ENCODE measurements around the gene KCTD19.

Gene KCTD19

DNA sequence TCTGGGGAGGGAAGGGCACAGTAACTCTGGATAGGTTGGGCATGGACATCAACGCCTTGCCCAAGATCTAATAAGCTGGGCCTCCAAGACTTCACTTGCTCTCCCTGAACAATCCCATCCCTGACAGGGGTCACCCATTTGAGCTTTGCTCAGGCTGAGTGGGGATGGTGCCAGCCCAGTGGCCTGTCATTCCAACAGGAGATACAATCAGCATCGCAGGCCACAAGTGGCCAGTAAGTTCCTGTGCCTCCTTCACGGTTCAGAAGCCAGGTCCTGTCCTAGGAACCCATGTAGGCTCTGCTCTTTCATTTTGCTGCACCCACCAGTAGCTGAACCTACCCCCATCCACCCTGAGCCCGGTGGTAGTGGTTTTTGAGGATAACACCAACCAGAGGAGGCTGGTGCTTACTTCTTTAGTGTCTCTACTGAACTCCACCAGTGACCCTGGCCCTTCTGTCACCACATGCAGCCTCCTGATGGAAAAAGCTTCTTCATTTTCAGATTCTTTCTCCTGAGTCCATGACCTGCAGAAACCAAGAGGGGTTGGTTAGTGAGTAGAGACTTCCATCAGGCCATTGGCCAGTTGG is 32.3 kb downstream of the KCTD19 start:
- no peaks in the 10 kb centered on the region for H4K20me1 ChIP-seq (ENCODE audit: insufficient read depth, low read length)
- no peaks in the 10 kb centered on the region for H3K36me3 ChIP-seq (replicated peaks; ENCODE audit: insufficient read depth, low read length)
- no peak overlapping the region for H3K27ac ChIP-seq (ENCODE audit: low read length)
- H3K4me3 ChIP-seq (ENCODE audit: low read length), result no peak overlapping the region
- TF ChIP-seq, protein P1, sequence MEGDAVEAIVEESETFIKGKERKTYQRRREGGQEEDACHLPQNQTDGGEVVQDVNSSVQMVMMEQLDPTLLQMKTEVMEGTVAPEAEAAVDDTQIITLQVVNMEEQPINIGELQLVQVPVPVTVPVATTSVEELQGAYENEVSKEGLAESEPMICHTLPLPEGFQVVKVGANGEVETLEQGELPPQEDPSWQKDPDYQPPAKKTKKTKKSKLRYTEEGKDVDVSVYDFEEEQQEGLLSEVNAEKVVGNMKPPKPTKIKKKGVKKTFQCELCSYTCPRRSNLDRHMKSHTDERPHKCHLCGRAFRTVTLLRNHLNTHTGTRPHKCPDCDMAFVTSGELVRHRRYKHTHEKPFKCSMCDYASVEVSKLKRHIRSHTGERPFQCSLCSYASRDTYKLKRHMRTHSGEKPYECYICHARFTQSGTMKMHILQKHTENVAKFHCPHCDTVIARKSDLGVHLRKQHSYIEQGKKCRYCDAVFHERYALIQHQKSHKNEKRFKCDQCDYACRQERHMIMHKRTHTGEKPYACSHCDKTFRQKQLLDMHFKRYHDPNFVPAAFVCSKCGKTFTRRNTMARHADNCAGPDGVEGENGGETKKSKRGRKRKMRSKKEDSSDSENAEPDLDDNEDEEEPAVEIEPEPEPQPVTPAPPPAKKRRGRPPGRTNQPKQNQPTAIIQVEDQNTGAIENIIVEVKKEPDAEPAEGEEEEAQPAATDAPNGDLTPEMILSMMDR (IDR thresholded peaks at IDR 0.05; ENCODE audit: low read length), result no peak
- TF ChIP-seq EZH2 (optimal IDR thresholded peaks at IDR 0.05; ENCODE audit: low read depth, low read length) (no peak), EZH2phosphoT487 (IDR thresholded peaks at IDR 0.05; ENCODE audit: low read length) (no peak)
- DNase-seq, result no peak
- no peaks in the 10 kb centered on the region for H3F3A ChIP-seq (ENCODE audit: insufficient read depth, low read length)
- H3K79me2 ChIP-seq (ENCODE audit: low read length), result no peaks in the 10 kb centered on the region
- H3K9ac ChIP-seq (ENCODE audit: low read length), result no peak overlapping the region
- no peak overlapping the region for H3K4me2 ChIP-seq (ENCODE audit: low read depth, low read length)
- no peak overlapping the region for H2AFZ ChIP-seq (ENCODE audit: low read length)
- no peaks in the 10 kb centered on the region for H3K9me2 ChIP-seq (replicated peaks; ENCODE audit: insufficient read depth, low read length)
- no peaks in the 10 kb centered on the region for H3K9me3 ChIP-seq (replicated peaks; ENCODE audit: insufficient read depth, low read length)
- peaks cover 15% of the 10 kb centered on the region; the same call in 1 of the 2 replicates for H3K27me3 ChIP-seq (replicated peaks; ENCODE audit: insufficient read depth, low read length)
- no peaks in the 10 kb centered on the region for H3K4me1 ChIP-seq (ENCODE audit: low read length)

DNA sequence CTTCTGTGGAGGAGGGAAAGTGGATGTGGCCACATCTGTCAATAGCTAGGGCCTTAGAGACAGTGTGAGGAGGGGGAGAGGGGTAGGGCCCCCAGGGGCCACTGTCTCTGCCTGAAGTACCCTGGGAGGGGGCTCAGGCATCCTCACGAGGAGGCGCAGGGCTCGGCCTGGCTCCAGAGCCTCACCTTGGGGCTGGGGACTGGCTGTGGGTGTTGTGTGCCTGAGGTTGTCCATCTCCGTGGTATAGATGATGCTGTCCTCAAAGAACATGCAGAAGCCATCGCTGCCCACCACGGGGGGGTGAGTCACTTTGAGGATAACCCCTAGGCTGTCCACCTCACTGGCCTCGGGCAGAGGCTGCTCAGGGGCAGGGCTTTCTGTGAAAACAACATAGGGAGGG is 35.1 kb downstream of the KCTD19 start:
- Histone ChIP-seq H3K4me1 (ENCODE audit: low read length) (no peaks in the 10 kb centered on the region), H3K9me3 (replicated peaks; ENCODE audit: insufficient read depth, low read length) (no peaks in the 10 kb centered on the region), H3F3A (ENCODE audit: insufficient read depth, low read length) (no peaks in the 10 kb centered on the region), H3K79me2 (ENCODE audit: low read length) (no peaks in the 10 kb centered on the region), H3K9ac (ENCODE audit: low read length) (no peak overlapping the region), H2AFZ (ENCODE audit: low read length) (no peak overlapping the region), H4K20me1 (ENCODE audit: insufficient read depth, low read length) (no peaks in the 10 kb centered on the region), H3K27ac (ENCODE audit: low read length) (no peak overlapping the region), H3K4me2 (ENCODE audit: low read depth, low read length) (no peak overlapping the region), H3K27me3 (replicated peaks; ENCODE audit: insufficient read depth, low read length) (peaks cover 15% of the 10 kb centered on the region; the same call in 1 of the 2 replicates), H3K9me2 (replicated peaks; ENCODE audit: insufficient read depth, low read length) (no peaks in the 10 kb centered on the region), H3K4me3 (ENCODE audit: low read length) (no peak overlapping the region), H3K36me3 (replicated peaks; ENCODE audit: insufficient read depth, low read length) (no peaks in the 10 kb centered on the region)
- TF ChIP-seq EZH2phosphoT487 (IDR thresholded peaks at IDR 0.05; ENCODE audit: low read length) (no peak), EZH2 (optimal IDR thresholded peaks at IDR 0.05; ENCODE audit: low read depth, low read length) (no peak)
- TF ChIP-seq, protein P1 (IDR thresholded peaks at IDR 0.05; ENCODE audit: low read length), result no peak
- no peak for DNase-seq

DNA sequence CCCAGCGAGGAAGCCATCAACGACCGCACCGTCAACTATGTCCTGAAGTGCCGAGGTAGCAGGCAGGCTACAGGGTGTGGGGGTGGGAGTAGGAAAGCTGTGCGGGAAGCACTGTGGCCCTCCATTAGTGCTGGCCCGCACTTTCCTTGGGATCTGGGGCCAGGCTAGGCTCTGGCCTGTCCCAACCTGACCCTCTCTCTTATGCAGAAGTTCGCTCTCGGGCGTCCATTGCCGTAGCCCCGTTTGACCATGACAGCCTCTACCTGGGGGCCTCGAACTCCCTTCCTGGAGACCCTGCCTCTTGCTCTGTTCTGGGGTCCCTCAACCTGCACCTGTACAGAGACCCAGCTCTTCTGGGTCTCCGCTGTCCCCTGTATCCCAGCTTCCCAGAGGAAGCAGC is 38.6 kb downstream of the KCTD19 start:
- Histone ChIP-seq H3K79me2 (ENCODE audit: low read length) (no peaks in the 10 kb centered on the region), H2AFZ (ENCODE audit: low read length) (no peak overlapping the region)

More for the DNA sequence above, 38.6 kb downstream of the KCTD19 start:
- Histone ChIP-seq H3K9me3 (replicated peaks; ENCODE audit: insufficient read depth, low read length) (no peaks in the 10 kb centered on the region), H3K9me2 (replicated peaks; ENCODE audit: insufficient read depth, low read length) (no peaks in the 10 kb centered on the region), H3K4me3 (ENCODE audit: low read length) (no peak overlapping the region), H3K27me3 (replicated peaks; ENCODE audit: insufficient read depth, low read length) (no peaks in the 10 kb centered on the region), H3K4me1 (ENCODE audit: low read length) (no peaks in the 10 kb centered on the region), H3K4me2 (ENCODE audit: low read depth, low read length) (no peak overlapping the region), H3K36me3 (replicated peaks; ENCODE audit: insufficient read depth, low read length) (no peaks in the 10 kb centered on the region), H3K27ac (ENCODE audit: low read length) (no peak overlapping the region), H3K9ac (ENCODE audit: low read length) (no peak overlapping the region), H3F3A (ENCODE audit: insufficient read depth, low read length) (no peaks in the 10 kb centered on the region), H4K20me1 (ENCODE audit: insufficient read depth, low read length) (no peaks in the 10 kb centered on the region)
- TF ChIP-seq EZH2 (optimal IDR thresholded peaks at IDR 0.05; ENCODE audit: low read depth, low read length), result no peak
- TF ChIP-seq EZH2phosphoT487 (IDR thresholded peaks at IDR 0.05; ENCODE audit: low read length), result no peak
- DNase-seq, result no peak

Measured in MM.1S (cell line).